Hepatocyte (in vitro differentiated cells): ENCODE results near the gene TRIM17. TPM values are rescaled to one million over a fixed set of nuclear protein-coding genes. Genes with fewer than 3 reads are reported as not detected.

ENCODE experiments used
- DNase-seq: peaks from one replicate; pipeline ENCODE4 v3.0.0-alpha.2; 2016; ENCODE audit warnings: low spot score
- H2AFZ ChIP-seq: fragments of 200-600 bp; sonication (generic); 2 replicates; pipeline ENCODE4 v1.6.0; 2016; ENCODE audit warnings: antibody characterized with exemption, mild to moderate bottlenecking
- H3K27ac ChIP-seq: fragments of 200-600 bp; sonication (generic); 2 replicates; pipeline ENCODE4 v1.5.1; 2016; ENCODE audit warnings: mild to moderate bottlenecking
- H3K27me3 ChIP-seq: fragments of 200-600 bp; sonication (generic); 2 replicates; pipeline ENCODE4 v1.6.1; 2016
- H3K36me3 ChIP-seq: fragments of 200-600 bp; sonication (generic); replicated peaks from 2 replicates; pipeline ENCODE4 v1.5.1; 2016; ENCODE audit warnings: low read depth; ENCODE audit not compliant: insufficient read depth
- H3K4me1 ChIP-seq: fragments of 200-600 bp; sonication (generic); 2 replicates; pipeline ENCODE4 v1.5.1; 2016; ENCODE audit warnings: mild to moderate bottlenecking, moderate library complexity; ENCODE audit not compliant: insufficient read depth
- H3K4me2 ChIP-seq: fragments of 200-600 bp; sonication (generic); 2 replicates; pipeline ENCODE4 v1.6.0; 2016
- H3K4me3 ChIP-seq: fragments of 200-600 bp; sonication (generic); 2 replicates; pipeline ENCODE4 v1.5.1; 2016; ENCODE audit warnings: mild to moderate bottlenecking
- H3K79me2 ChIP-seq: fragments of 200-600 bp; sonication (generic); 2 replicates; pipeline ENCODE4 v1.6.0; 2017; ENCODE audit warnings: mild to moderate bottlenecking
- H3K9me2 ChIP-seq: fragments of 200-600 bp; sonication (generic); replicated peaks from 2 replicates; pipeline ENCODE4 v1.6.0; 2017; ENCODE audit warnings: mild to moderate bottlenecking; ENCODE audit not compliant: insufficient read depth
- H3K9me3 ChIP-seq: fragments of 200-600 bp; sonication (generic); 2 replicates; pipeline ENCODE4 v1.5.1; 2016; ENCODE audit warnings: low read depth, mild to moderate bottlenecking
- H4K20me1 ChIP-seq: fragments of 200-600 bp; sonication (generic); 2 replicates; pipeline ENCODE4 v1.6.0; 2016; ENCODE audit warnings: mild to moderate bottlenecking; ENCODE audit not compliant: insufficient read depth, poor library complexity, severe bottlenecking
- CTCF ChIP-seq: fragments of 200-600 bp; sonication (generic); IDR thresholded peaks from 2 replicates; pipeline ENCODE4 v1.5.1; 2016; ENCODE audit warnings: antibody characterized with exemption, mild to moderate bottlenecking; ENCODE audit not compliant: poor library complexity
- EZH2 ChIP-seq: fragments of 200-600 bp; sonication (generic); IDR thresholded peaks from 2 replicates; pipeline ENCODE4 v1.6.1; 2016; ENCODE audit warnings: antibody characterized with exemption, mild to moderate bottlenecking, borderline replicate concordance
- EZH2phosphoT487 ChIP-seq: fragments of 200-600 bp; sonication (generic); IDR thresholded peaks from one replicate; pipeline ENCODE4 v1.6.1; 2018; ENCODE audit warnings: antibody characterized with exemption, mild to moderate bottlenecking, low read depth, moderate library complexity; ENCODE audit not compliant: unreplicated experiment, severe bottlenecking
- WGBS: methylation state at CpG from one replicate; pipeline ENCODE4 v1.1.6; 2016; ENCODE audit warnings: low lambda C conversion rate; ENCODE audit errors: missing lambda C conversion rate; 5-methylcytosine and 5-hydroxymethylcytosine counted together
- polyA plus RNA-seq: library from polyadenylated mRNA; unstranded; fragments of >200 nt; fragmentation: Nextera tagmentation; extraction: Ambion mirVana; gene quantifications from 2 replicates; pipeline ENCODE4 v1.2.1, GENCODE V29; 2016
- total RNA-seq: library from RNA; depleted of rRNA; stranded (reverse); fragments of >200 nt; gene quantifications from 2 replicates; pipeline ENCODE4 v1.2.3, GENCODE V29; 2014

TRIM17 gene
- total and polyA plus RNA-seq, 2 experiments from 2014 or later, result 2.4 to 7.3 TPM

- H3K9me2 ChIP-seq, result no peaks in the 10 kb centered on the region
- no peak overlapping the region for H3K4me3 ChIP-seq
- H2AFZ ChIP-seq, result no peak overlapping the region
- DNase-seq, result no peak
- no peaks in the 10 kb centered on the region for H3K4me1 ChIP-seq
- WGBS, result 92% methylated on average over 9 of the region's 9 CpGs
- no peak overlapping the region for H3K27ac ChIP-seq
- no peak overlapping the region for H3K4me2 ChIP-seq
- no peaks in the 10 kb centered on the region for H3K79me2 ChIP-seq
- H3K9me3 ChIP-seq, result no peaks in the 10 kb centered on the region
- no peaks in the 10 kb centered on the region for H4K20me1 ChIP-seq
- H3K27me3 ChIP-seq, result no peaks in the 10 kb centered on the region
- TF ChIP-seq EZH2, result no peak
- TF ChIP-seq EZH2phosphoT487, result no peak
- no peak for TF ChIP-seq CTCF
- H3K36me3 ChIP-seq, result no peaks in the 10 kb centered on the region
Observed at GRCh38 chr1:228363686-228364067, 53.0 kb downstream of the TRIM17 start.

- Histone ChIP-seq H3K27ac (no peak overlapping the region), H2AFZ (no peak overlapping the region), H3K79me2 (no peaks in the 10 kb centered on the region), H3K9me3 (no peaks in the 10 kb centered on the region), H4K20me1 (no peaks in the 10 kb centered on the region), H3K4me3 (no peak overlapping the region), H3K4me1 (no peaks in the 10 kb centered on the region), H3K4me2 (no peak overlapping the region), H3K27me3 (no peaks in the 10 kb centered on the region), H3K36me3 (no peaks in the 10 kb centered on the region), H3K9me2 (no peaks in the 10 kb centered on the region)
- DNase-seq, result no peak
- TF ChIP-seq EZH2 (no peak), CTCF (no peak), EZH2phosphoT487 (no peak)
- WGBS, result 96% methylated on average over 4 of the region's 4 CpGs
Observed at GRCh38 chr1:228362884-228363450, 53.7 kb downstream of the TRIM17 start.

- no peaks in the 10 kb centered on the region for H3K9me3 ChIP-seq
- no peaks in the 10 kb centered on the region for H3K4me1 ChIP-seq
- no peaks in the 10 kb centered on the region for H3K9me2 ChIP-seq
- no peaks in the 10 kb centered on the region for H4K20me1 ChIP-seq
- no peaks in the 10 kb centered on the region for H3K27me3 ChIP-seq
- no peak for TF ChIP-seq EZH2phosphoT487
- no peak for TF ChIP-seq EZH2
- no peak for TF ChIP-seq CTCF
- no peak overlapping the region for H2AFZ ChIP-seq
- 89% methylated on average over 18 of the region's 18 CpGs for WGBS
- no peaks in the 10 kb centered on the region for H3K79me2 ChIP-seq
- H3K36me3 ChIP-seq, result no peaks in the 10 kb centered on the region
- no peak overlapping the region for H3K27ac ChIP-seq
- no peak overlapping the region for H3K4me3 ChIP-seq
- no peak for DNase-seq
- H3K4me2 ChIP-seq, result no peak overlapping the region
Observed at GRCh38 chr1:228362141-228362883, 54.3 kb downstream of the TRIM17 start.
